Left lung (tissue), 10 donors: ENCODE results near the gene HACD1. TPM values are rescaled to one million over a fixed set of nuclear protein-coding genes. Genes with fewer than 3 reads are reported as not detected.
"Not testable (repeated sequence)": the region's sequence is repeated elsewhere in the genome, so short reads cannot be mapped to it uniquely, and the experiment has no call there.

Experiments
- ATAC-seq: fragments of 200-7000 bp; cut with Tn5 transposase; one replicate; pipeline ENCODE4 v1.9.1; 2020; ENCODE audit warnings: moderate library complexity
- DNase-seq, 4 donors: peaks; one replicate each; pipeline ENCODE4 v3.0.0-alpha.2; 2013 to 2020
- H3K27ac ChIP-seq, 2 donors: fragments of 200-600 bp; sonication (generic) in 1 of 2; one replicate each; pipeline versions ENCODE4 v1.5.0 to v1.8.0; 2020 to 2021
- H3K27me3 ChIP-seq, 2 donors: fragments of 200-600 bp; sonication (generic) in 1 of 2; one replicate each; pipeline versions ENCODE4 v1.5.0 to v1.8.0; 2020 to 2021
- H3K36me3 ChIP-seq, 2 donors: fragments of 200-600 bp; sonication (generic) in 1 of 2; one replicate each; pipeline versions ENCODE4 v1.5.0 to v1.8.0; 2020 to 2021
- H3K4me1 ChIP-seq, 2 donors: fragments of 200-600 bp; one replicate each; pipeline ENCODE4 v1.8.0; 2021
- H3K4me3 ChIP-seq, 2 donors: fragments of 200-600 bp; sonication (generic) in 1 of 2; one replicate each; pipeline versions ENCODE4 v1.5.0 to v1.8.0; 2020 to 2021; ENCODE audit warnings: mild to moderate bottlenecking in 1 of 2
- H3K9me3 ChIP-seq, 2 donors: fragments of 200-600 bp; sonication (generic) in 1 of 2; one replicate each; pipeline versions ENCODE4 v1.5.0 to v1.8.0; 2020 to 2021
- intact Hi-C, 2 donors: fragments of 100-400 bp; cut with DNase I; formaldehyde crosslinking; loops; one replicate each; pipeline versions ENCODE4 v1.11.2 to v1.14.2; 2022
- polyA plus RNA-seq, 6 donors: library from polyadenylated mRNA; unstranded; fragments of 120-200 nt; gene quantifications; one replicate each; pipeline ENCODE4 v1.2.1, GENCODE V29; 2013; ENCODE audit not compliant: insufficient read length in 6 of 6
- total RNA-seq, 2 donors: library from RNA; stranded (reverse); fragmentation: NEBNext Ultra II Directional; extraction: Animal tissue kit (Norgen Biotek cat#: 25700); gene quantifications; one replicate each; pipeline ENCODE4 v1.2.1, GENCODE V29; 2021
- TF ChIP-seq, protein P1 (sequence below), 2 donors: fragments of 200-600 bp; sonication (generic) in 1 of 2; IDR thresholded peaks; one replicate each; pipeline versions ENCODE4 v1.5.0 to v1.8.0; 2021; ENCODE audit warnings: antibody characterized with exemption in 2 of 2
- donor health status: DM: no; HTN: yes; CAD: no.
- donor health status: DM: no; HTN: no; CAD: no.

Gene HACD1
- total and polyA plus RNA-seq, 8 donors, result 21.8 to 47.0 (median 25.1) TPM

DNA sequence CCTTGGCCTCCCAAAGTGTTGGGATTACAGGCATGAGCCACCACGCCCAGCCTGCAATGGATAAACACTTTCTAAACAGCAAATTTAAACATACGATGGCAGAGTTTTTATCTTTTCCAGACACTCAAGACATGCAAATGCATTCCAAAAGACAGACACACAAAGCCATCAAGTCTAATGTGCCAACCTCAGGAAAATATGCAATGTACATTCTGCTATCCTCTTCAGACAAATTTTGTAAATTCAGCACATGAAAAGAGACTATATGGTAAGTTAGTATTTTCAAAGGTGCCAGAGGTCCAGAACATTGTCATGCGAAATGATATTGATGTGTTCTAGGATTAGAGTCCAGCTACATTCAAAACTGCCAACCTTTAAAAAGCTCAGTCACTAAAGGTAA is 19.8 kb downstream of the HACD1 start:
- Histone ChIP-seq H3K27me3 (no peaks in the 10 kb centered on the region), H3K36me3 (no peaks in the 10 kb centered on the region), H3K4me3 (no peak overlapping the region), H3K27ac (no peak overlapping the region), H3K9me3 (no peaks in the 10 kb centered on the region), H3K4me1 (no peaks in the 10 kb centered on the region)
- DNase-seq (no peak), ATAC-seq (no peak)
- intact Hi-C loops, result no loop called here
- TF ChIP-seq, protein P1, sequence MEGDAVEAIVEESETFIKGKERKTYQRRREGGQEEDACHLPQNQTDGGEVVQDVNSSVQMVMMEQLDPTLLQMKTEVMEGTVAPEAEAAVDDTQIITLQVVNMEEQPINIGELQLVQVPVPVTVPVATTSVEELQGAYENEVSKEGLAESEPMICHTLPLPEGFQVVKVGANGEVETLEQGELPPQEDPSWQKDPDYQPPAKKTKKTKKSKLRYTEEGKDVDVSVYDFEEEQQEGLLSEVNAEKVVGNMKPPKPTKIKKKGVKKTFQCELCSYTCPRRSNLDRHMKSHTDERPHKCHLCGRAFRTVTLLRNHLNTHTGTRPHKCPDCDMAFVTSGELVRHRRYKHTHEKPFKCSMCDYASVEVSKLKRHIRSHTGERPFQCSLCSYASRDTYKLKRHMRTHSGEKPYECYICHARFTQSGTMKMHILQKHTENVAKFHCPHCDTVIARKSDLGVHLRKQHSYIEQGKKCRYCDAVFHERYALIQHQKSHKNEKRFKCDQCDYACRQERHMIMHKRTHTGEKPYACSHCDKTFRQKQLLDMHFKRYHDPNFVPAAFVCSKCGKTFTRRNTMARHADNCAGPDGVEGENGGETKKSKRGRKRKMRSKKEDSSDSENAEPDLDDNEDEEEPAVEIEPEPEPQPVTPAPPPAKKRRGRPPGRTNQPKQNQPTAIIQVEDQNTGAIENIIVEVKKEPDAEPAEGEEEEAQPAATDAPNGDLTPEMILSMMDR (IDR thresholded peaks at IDR 0.05), result no peak

DNA sequence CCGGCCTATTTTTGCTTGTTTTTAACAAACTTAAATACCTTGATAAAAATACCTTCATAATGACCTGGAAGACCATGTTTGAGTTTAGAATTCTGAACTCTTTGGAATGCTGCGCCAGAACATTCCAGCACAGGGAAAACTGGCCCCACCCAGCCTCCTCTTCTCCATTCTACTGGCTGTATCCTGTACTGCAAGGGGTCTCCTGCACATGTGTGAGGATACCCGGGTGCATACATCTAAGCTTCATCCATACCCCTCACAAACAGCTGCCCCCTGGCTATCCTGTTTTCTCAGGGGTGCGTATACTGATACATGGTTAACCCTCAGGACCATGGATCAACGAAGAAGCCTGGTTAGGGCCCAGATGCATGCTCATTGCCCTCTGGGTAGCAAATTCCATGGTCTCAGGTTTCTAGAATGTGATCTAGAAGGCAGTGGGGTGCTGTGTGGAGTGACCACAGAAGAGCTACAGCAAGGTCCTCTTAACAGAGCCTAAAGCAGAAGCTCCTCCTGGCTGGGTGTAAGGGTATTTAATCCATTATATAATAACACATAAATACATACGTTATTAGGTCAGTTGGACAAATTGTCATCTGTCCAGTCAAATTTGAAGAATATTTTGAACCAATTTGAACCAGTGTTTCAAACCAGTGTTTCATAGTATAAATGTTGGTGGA is 26.1 kb downstream of the HACD1 start:
- no peaks in the 10 kb centered on the region for H3K9me3 ChIP-seq
- H3K4me3 ChIP-seq, result no peak overlapping the region
- intact Hi-C loops, result no loop called here
- no peaks in the 10 kb centered on the region for H3K4me1 ChIP-seq
- no peaks in the 10 kb centered on the region for H3K36me3 ChIP-seq
- no peak overlapping the region for H3K27ac ChIP-seq
- TF ChIP-seq, protein P1 (IDR thresholded peaks at IDR 0.05), result no peak
- DNase-seq (peak in 1 of 4 donors; percentile 14), ATAC-seq (no peak)
- H3K27me3 ChIP-seq, result no peaks in the 10 kb centered on the region

DNA sequence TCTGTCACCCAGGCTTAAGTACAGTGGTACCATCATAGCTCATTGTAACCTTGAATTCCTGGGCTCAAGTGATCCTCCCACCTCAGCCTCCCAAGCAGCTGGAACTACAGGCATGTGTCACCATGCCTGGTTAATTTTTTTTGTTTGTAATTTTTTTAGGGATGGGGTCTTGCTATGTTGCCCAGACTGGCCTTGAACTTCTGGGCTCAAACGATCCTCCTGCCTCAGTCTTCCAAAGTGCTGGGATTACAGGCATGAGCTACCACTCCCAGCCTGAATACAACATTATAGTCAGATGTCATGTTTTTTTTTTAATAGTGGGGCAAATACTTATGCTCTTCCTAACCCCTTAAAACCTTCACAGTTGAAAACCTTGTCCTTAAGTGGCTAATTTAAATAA is 27.9 kb downstream of the HACD1 start:
- H3K4me1 ChIP-seq, H3K27me3 ChIP-seq, H3K4me3 ChIP-seq, H3K27ac ChIP-seq, DNase-seq, H3K9me3 ChIP-seq, intact Hi-C loops, H3K36me3 ChIP-seq, ATAC-seq: not testable (repeated sequence)

DNA sequence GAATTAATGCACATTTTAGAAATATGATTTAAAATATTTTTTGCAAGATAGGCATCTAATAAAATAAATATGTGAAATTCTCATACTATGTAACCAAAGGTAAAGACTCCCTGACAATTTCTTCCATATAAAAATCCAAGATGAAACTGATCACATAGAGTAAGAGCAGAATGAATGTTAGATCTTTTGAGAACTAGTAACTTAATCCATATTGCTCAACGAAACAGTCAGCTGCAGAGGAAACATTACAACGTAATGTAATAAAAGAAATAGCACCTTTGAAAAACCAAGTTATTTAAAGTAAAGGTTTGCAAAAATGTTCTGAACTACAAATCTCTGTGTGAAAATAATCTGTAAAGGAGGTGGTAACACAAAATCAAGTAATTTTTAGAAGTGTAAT is 28.8 kb downstream of the HACD1 start:
- H3K4me3 ChIP-seq, result no peak overlapping the region
- H3K4me1 ChIP-seq, result no peaks in the 10 kb centered on the region
- no peaks in the 10 kb centered on the region for H3K9me3 ChIP-seq
- TF ChIP-seq, protein P1 (IDR thresholded peaks at IDR 0.05), result no peak
- no peak for ATAC-seq
- H3K27me3 ChIP-seq, result no peaks in the 10 kb centered on the region
- no peak overlapping the region for H3K27ac ChIP-seq
- no peak for DNase-seq
- intact Hi-C loops, result no loop called here
- H3K36me3 ChIP-seq, result no peaks in the 10 kb centered on the region

DNA sequence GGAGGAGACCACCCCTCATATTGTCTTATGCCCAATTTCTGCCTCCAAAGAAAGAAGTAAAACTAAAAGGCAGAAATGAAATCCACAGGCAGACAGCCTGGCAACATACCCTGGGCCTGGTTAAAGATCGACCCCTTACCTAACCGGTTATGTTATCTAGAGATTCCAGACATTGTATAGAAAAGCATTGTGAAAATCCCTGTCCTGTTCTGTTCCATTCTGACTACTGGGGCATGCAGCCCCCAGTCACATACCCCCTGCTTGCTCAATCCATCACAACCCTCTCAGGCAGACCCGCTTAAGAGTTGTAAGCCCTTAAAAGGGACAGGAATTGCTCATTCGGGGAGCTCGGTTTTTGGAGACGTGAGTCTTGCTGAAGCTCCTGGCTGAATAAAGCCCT is 29.9 kb downstream of the HACD1 start:
- H3K36me3 ChIP-seq, H3K27me3 ChIP-seq, H3K9me3 ChIP-seq, H3K4me3 ChIP-seq, H3K27ac ChIP-seq, H3K4me1 ChIP-seq, ATAC-seq, DNase-seq, intact Hi-C loops: not testable (repeated sequence)

DNA sequence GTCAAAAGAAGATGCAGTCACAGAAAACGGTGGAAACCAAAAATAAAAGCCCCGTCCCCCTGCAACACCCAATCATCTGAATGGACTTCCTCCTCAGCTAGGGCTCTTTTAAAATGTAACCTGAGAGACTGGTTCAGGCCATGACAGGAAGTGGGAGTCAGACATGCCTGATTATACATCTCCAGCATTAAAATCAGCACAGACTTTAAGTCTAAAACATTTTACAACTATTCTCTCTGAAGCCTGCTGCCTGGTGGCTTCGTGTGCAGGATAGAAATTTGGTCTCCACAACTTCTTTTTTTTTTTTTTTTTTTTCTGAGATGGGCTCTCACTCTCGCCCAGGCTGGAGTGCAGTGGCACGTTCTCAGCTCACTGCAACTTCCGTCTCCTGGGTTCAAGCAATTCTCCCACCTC is 30.3 kb downstream of the HACD1 start:
- no peak for ATAC-seq
- Histone ChIP-seq H3K27me3 (no peaks in the 10 kb centered on the region), H3K27ac (no peak overlapping the region), H3K9me3 (no peaks in the 10 kb centered on the region), H3K4me3 (no peak overlapping the region), H3K4me1 (no peaks in the 10 kb centered on the region), H3K36me3 (no peaks in the 10 kb centered on the region)
- intact Hi-C loops, result no loop called here
- TF ChIP-seq, protein P1 (IDR thresholded peaks at IDR 0.05), result no peak
- DNase-seq, result peak in 1 of 4 donors; percentile 10
